ENCODE measurements around the gene OSBPL6.
"Not testable (repeated sequence)": the region's sequence is repeated elsewhere in the genome, so short reads cannot be mapped to it uniquely, and the experiment has no call there.

OSBPL6 gene

GRCh38 chr2:178198441-178198840 lies 4.1 kb downstream of the OSBPL6 start:
- not testable (repeated sequence) for DNase-seq (ENCODE audit: low read depth)

GRCh38 chr2:178199334-178199733 lies 5.0 kb downstream of the OSBPL6 start:
- DNase-seq (ENCODE audit: low read depth), result no peak

DNA sequence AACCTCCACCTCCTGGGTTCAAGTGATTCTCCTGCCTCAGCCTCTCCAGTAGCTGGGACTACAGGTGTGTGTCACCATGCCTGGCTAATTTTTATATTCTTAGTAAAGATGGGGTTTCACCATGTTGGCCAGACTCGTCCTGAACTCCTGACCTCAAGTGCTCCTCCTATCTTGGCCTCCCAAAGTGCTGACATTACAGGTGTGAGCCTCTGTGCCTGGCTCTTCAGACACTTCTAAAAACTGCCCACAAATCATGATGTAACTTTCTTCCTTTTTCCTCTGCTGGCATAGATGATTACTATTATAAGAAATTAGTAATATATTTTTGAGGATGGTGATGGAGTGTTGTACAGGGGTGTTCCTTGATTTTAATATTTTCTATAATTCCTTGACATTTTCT lies 6.0 kb downstream of the OSBPL6 start:
- DNase-seq (ENCODE audit: low read depth), result no peak

- DNase-seq (ENCODE audit: low read depth), result no peak
These were observed 8.6 kb downstream of the OSBPL6 start for GRCh38 chr2:178202927-178203326.

GRCh38 chr2:178204977-178205376 lies 10.7 kb downstream of the OSBPL6 start:
- DNase-seq (ENCODE audit: low read depth), result no peak

DNA sequence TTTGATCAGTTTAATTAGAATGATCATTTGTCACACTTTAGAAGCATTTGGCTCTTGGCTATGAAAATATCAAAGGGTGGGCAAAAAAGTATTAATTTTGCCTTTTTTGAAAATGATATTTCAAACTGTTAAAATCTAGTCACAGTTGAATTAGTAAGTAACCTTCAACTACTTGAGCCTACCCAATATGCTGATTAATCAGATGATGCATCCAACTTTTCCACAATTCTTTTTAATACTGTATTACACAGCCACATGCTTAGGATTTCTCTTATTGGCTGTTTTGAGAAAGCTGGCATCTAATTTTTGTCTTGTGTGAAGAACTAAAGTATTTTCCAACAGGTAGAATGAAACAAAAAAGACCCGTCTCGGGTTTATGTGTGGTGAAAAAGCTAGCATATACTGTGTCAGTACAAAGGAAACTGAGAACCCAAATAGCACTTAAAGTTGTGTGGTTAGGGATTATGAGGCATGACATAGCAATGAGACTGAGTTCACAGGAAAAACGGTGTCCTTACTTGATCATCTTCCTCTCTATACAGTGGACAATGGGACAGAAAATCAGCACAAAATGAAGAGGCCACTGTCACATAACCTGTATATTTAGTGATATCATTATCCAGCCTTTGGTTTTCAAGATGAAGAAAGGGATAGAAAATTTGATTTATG lies 11.7 kb downstream of the OSBPL6 start:
- DNase-seq (ENCODE audit: low read depth), result no peak

DNA sequence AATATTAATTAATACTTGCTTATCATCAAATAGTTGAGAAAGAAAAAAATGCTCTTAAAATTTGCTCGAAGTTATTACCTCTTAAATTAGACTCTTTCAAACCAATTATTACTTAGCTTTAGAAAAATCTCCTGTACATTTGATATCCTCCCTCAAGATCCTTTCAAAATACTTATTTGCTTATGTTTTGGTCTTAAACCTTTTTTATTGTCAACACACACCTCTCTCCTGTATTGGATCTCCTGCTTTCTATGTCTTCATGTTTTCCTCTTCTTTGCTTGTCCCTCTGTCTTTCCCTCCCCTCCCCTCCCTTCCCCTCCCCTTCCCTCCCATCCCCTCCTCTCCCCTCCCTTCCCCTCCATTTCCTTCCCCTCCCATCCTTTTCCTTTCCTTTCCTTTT lies 14.0 kb downstream of the OSBPL6 start:
- DNase-seq (ENCODE audit: low read depth), result no peak

DNA sequence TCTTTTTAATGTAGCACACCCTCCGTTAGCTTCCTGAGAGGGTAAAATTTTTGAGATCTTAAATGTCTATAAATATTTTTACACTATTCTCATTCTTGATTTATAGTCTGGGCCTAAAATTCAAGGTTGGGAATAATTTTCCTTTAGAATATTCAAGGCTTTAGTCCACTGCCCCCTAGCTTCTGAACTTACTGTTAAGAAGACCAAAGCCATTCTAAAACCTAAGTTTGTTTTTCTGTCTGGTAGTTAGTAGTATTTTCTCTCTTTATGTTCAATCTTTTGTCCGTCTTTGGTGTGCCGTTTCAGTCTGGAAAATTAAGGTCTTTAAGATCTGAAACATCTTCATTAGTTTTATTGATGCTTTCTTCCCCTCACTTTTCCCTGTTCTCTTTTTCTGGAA lies 14.5 kb downstream of the OSBPL6 start:
- DNase-seq (ENCODE audit: low read depth), result no peak

- DNase-seq (ENCODE audit: low read depth), result no peak
These were observed 17.1 kb downstream of the OSBPL6 start for GRCh38 chr2:178211460-178211859.

DNA sequence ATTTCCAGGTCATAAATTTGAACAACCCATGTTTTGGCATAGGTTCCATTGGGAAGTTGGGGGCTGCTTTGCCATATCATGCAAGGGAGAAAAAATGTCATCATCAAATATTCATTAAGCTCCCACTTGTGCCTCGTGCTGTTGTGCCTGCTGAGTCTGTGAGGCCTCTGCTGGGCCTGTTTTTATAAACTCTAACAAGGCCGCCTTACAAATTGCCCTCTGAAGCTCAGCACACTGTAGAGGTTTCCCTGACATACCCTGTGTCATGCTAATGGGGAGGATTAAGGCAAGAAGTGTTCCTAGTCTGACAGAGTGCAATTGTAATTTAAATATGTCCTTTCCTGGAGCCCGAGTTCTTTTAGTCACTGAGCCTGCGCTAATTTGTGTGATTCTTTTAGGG lies 17.6 kb downstream of the OSBPL6 start:
- DNase-seq (ENCODE audit: low read depth), result no peak

- DNase-seq (ENCODE audit: low read depth), result no peak
These were observed 19.7 kb downstream of the OSBPL6 start for GRCh38 chr2:178213991-178214390.

- DNase-seq (ENCODE audit: low read depth), result no peak
These were observed 24.9 kb downstream of the OSBPL6 start for GRCh38 chr2:178219247-178219646.

- DNase-seq (ENCODE audit: low read depth), result no peak
These were observed 26.5 kb downstream of the OSBPL6 start for GRCh38 chr2:178220814-178221213.

- DNase-seq (ENCODE audit: low read depth), result no peak
These were observed 27.2 kb downstream of the OSBPL6 start for GRCh38 chr2:178221556-178221955.

- no peak for DNase-seq (ENCODE audit: low read depth)
These were observed 29.5 kb downstream of the OSBPL6 start for GRCh38 chr2:178223806-178224205.

GRCh38 chr2:178225006-178225805 lies 30.9 kb downstream of the OSBPL6 start:
- DNase-seq (ENCODE audit: low read depth), result no peak

GRCh38 chr2:178227187-178227586 lies 32.9 kb downstream of the OSBPL6 start:
- DNase-seq (ENCODE audit: low read depth), result no peak

- DNase-seq (ENCODE audit: low read depth), result no peak
These were observed 35.6 kb downstream of the OSBPL6 start for GRCh38 chr2:178229927-178230326.

DNA sequence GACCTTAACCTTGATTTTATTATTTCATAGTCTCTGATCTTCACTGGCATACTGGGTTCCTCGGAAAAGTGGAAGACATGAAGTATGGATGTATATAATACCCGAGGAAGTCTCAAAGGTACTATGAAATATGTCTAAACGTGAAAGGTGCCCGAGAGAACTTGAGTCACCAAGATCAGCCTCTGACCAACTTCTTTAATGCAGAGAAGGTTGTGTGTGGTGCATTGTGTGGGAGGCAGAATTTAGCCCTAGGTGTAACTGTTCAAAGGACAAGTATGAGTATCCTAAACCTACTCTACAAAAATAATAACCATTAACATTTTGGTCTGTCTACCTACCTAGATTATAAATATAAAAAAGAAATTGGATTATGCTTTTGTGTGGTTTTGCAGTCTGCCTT lies 36.1 kb downstream of the OSBPL6 start:
- no peak for DNase-seq (ENCODE audit: low read depth)

- DNase-seq (ENCODE audit: low read depth), result no peak
These were observed 39.1 kb downstream of the OSBPL6 start for GRCh38 chr2:178233428-178233827.

DNA sequence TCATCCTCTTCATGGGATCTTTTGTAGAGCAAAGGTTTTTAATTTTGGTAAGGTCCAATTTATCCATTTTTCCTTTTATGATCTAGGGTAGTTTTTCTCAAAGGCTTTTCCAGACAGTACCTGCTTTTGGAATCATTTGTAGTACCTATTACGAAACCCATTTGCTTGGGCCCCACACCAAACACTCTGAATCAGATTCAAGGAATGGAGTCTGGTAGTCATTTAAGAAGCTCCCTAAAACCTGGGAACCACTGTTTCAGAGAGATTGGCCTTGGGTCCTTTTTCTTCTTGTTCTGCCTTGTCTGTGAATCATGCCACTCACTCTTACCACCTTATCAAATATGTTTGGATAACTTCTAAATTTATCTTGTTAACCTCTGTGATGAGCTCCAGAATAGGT lies 40.3 kb downstream of the OSBPL6 start:
- no peak for DNase-seq (ENCODE audit: low read depth)

DNA sequence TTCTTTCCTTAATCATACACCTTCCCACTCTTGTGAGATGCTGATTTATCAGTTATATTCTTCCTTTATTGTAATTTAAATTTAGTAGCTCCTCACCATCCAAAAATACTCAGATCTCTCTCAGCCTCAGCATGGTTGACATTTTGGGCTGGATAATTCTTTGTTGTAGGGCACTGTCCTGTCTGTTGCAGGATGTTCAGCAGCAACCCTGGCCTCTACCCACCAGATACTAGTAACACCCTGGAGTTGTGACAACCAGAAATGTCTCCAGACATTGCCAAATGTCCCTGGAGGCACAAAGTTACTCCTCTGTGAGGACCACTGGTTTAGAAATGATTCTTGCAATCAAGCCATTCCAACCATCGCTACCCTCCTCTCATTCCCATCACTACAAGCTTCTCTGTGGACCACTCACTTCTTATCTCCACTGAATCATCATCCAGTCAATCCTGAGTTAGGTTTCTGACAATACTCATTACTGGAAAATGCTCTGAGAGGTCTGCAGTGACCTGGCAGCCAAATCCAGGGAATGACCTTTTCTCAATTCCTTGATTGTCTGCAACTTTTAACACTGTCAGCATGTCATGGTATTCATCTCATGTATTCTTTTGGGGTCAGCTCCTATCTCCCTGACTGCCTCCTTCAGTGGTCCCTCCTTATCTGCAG lies 43.3 kb downstream of the OSBPL6 start:
- DNase-seq (ENCODE audit: low read depth), result no peak

- DNase-seq (ENCODE audit: low read depth), result no peak
These were observed 43.8 kb downstream of the OSBPL6 start for GRCh38 chr2:178238154-178238521.
